Central memory CD8-positive, alpha-beta T cell (primary cell): Measurements from ENCODE around the gene NCEH1.
A peak's percentile ranks its signal among the peaks of the same experiment; 100 is the strongest.

ENCODE experiments used
- ATAC-seq: fragments of 150-1000 bp; cut with Tn5 transposase; replicated peaks from 2 replicates; pipeline ENCODE4 v1.10.0; 2022; ENCODE audit warnings: mild to moderate bottlenecking, moderate FRiP score, moderate number of reproducible peaks; ENCODE audit not compliant: poor library complexity, severe bottlenecking; ENCODE audit errors: extremely low read depth
- DNase-seq, 2 donors: peaks; one replicate each; pipeline ENCODE4 v3.0.0; 2021; ENCODE audit warnings: low spot score in 2 of 2
- H3K27ac Mint-ChIP-seq: one replicate; pipeline ENCODE4 v1.8.0; 2022; ENCODE audit warnings: low read depth, mild to moderate bottlenecking, moderate library complexity, mixed read lengths
- H3K27me3 Mint-ChIP-seq: one replicate; pipeline ENCODE4 v1.8.0; 2022; ENCODE audit warnings: mixed read lengths
- H3K36me3 Mint-ChIP-seq: one replicate; pipeline ENCODE4 v1.8.0; 2022; ENCODE audit warnings: mild to moderate bottlenecking, moderate library complexity, mixed read lengths; ENCODE audit not compliant: insufficient read depth
- H3K4me1 Mint-ChIP-seq: one replicate; pipeline ENCODE4 v1.8.0; 2022; ENCODE audit warnings: mixed read lengths
- H3K4me3 Mint-ChIP-seq: one replicate; pipeline ENCODE4 v1.8.0; 2022; ENCODE audit warnings: mild to moderate bottlenecking, moderate library complexity, mixed read lengths
- H3K9me3 Mint-ChIP-seq: one replicate; pipeline ENCODE4 v1.8.0; 2022; ENCODE audit warnings: mixed read lengths

NCEH1 gene

GRCh38 chr3:172622916-172623700 is 87.8 kb downstream of the NCEH1 start:
- ATAC-seq (peak; percentile 43), DNase-seq (no peak)
- Mint-ChIP-seq H3K36me3 (no peaks in the 10 kb centered on the region), H3K4me1 (no peaks in the 10 kb centered on the region), H3K9me3 (no peaks in the 10 kb centered on the region), H3K27ac (no peak overlapping the region), H3K4me3 (no peak overlapping the region), H3K27me3 (no peaks in the 10 kb centered on the region)

- H3K9me3 Mint-ChIP-seq: no peaks in the 10 kb centered on the region
These were observed 88.7 kb downstream of the NCEH1 start for GRCh38 chr3:172622156-172622555.

GRCh38 chr3:172617976-172618375 is 92.9 kb downstream of the NCEH1 start:
- H3K27me3 Mint-ChIP-seq: no peaks in the 10 kb centered on the region
- H3K4me1 Mint-ChIP-seq: peaks cover 9% of the 10 kb centered on the region
- no peak overlapping the region for H3K27ac Mint-ChIP-seq
- ATAC-seq (no peak), DNase-seq (no peak)
- H3K9me3 Mint-ChIP-seq: no peaks in the 10 kb centered on the region
- H3K36me3 Mint-ChIP-seq: peaks cover 2% of the 10 kb centered on the region
- H3K4me3 Mint-ChIP-seq: no peak overlapping the region

More at GRCh38 chr3:172622156-172622555, 88.7 kb downstream of the NCEH1 start:
- no peaks in the 10 kb centered on the region for H3K27me3 Mint-ChIP-seq
- DNase-seq (no peak), ATAC-seq (no peak)
- no peak overlapping the region for H3K27ac Mint-ChIP-seq
- H3K4me1 Mint-ChIP-seq: no peaks in the 10 kb centered on the region
- no peaks in the 10 kb centered on the region for H3K36me3 Mint-ChIP-seq
- no peak overlapping the region for H3K4me3 Mint-ChIP-seq

- Mint-ChIP-seq H3K4me3 (no peak overlapping the region), H3K27me3 (no peaks in the 10 kb centered on the region), H3K27ac (no peak overlapping the region), H3K36me3 (peaks cover 2% of the 10 kb centered on the region), H3K4me1 (peaks cover 9% of the 10 kb centered on the region), H3K9me3 (no peaks in the 10 kb centered on the region)
- DNase-seq: no peak
- no peak for ATAC-seq
These were observed 93.7 kb downstream of the NCEH1 start for GRCh38 chr3:172617013-172617706.

- Mint-ChIP-seq H3K4me3 (peak overlapping the region; percentile 10), H3K36me3 (peaks cover 2% of the 10 kb centered on the region), H3K27ac (no peak overlapping the region), H3K9me3 (peaks cover under 1% of the 10 kb centered on the region), H3K4me1 (peaks cover 9% of the 10 kb centered on the region), H3K27me3 (no peaks in the 10 kb centered on the region)
- ATAC-seq (no peak), DNase-seq (no peak)
These were observed 94.8 kb downstream of the NCEH1 start for GRCh38 chr3:172616031-172616461.

- H3K4me3 Mint-ChIP-seq: no peak overlapping the region
- peaks cover 6% of the 10 kb centered on the region for H3K9me3 Mint-ChIP-seq
- no peak for ATAC-seq
- no peaks in the 10 kb centered on the region for H3K27me3 Mint-ChIP-seq
- H3K27ac Mint-ChIP-seq: no peak overlapping the region
- H3K36me3 Mint-ChIP-seq: peaks cover 2% of the 10 kb centered on the region
- peaks cover 9% of the 10 kb centered on the region for H3K4me1 Mint-ChIP-seq
- DNase-seq: no peak
These were observed 95.6 kb downstream of the NCEH1 start for GRCh38 chr3:172615296-172615695.

GRCh38 chr3:172614340-172615274 is 96.3 kb downstream of the NCEH1 start:
- H3K4me3 Mint-ChIP-seq: no peak overlapping the region
- H3K4me1 Mint-ChIP-seq: peaks cover 9% of the 10 kb centered on the region
- H3K36me3 Mint-ChIP-seq: peaks cover 2% of the 10 kb centered on the region
- no peak overlapping the region for H3K27ac Mint-ChIP-seq
- no peaks in the 10 kb centered on the region for H3K27me3 Mint-ChIP-seq
- DNase-seq (no peak), ATAC-seq (no peak)
- peaks cover 6% of the 10 kb centered on the region for H3K9me3 Mint-ChIP-seq

GRCh38 chr3:172613845-172614244 is 97.0 kb downstream of the NCEH1 start:
- peaks cover 6% of the 10 kb centered on the region for H3K9me3 Mint-ChIP-seq
- no peak overlapping the region for H3K27ac Mint-ChIP-seq
- ATAC-seq (no peak), DNase-seq (no peak)
- H3K4me3 Mint-ChIP-seq: no peak overlapping the region
- no peaks in the 10 kb centered on the region for H3K27me3 Mint-ChIP-seq
- H3K36me3 Mint-ChIP-seq: peaks cover 2% of the 10 kb centered on the region
- H3K4me1 Mint-ChIP-seq: peaks cover 9% of the 10 kb centered on the region

- ATAC-seq (no peak), DNase-seq (no peak)
- H3K27ac Mint-ChIP-seq: no peak overlapping the region
- peaks cover 2% of the 10 kb centered on the region for H3K36me3 Mint-ChIP-seq
- no peaks in the 10 kb centered on the region for H3K27me3 Mint-ChIP-seq
- peaks cover 6% of the 10 kb centered on the region for H3K9me3 Mint-ChIP-seq
- no peak overlapping the region for H3K4me3 Mint-ChIP-seq
- peaks cover 9% of the 10 kb centered on the region for H3K4me1 Mint-ChIP-seq
These were observed 97.8 kb downstream of the NCEH1 start for GRCh38 chr3:172612871-172613678.

GRCh38 chr3:172609750-172610149 is 101.1 kb downstream of the NCEH1 start:
- Mint-ChIP-seq H3K9me3 (peaks cover 6% of the 10 kb centered on the region), H3K4me3 (no peak overlapping the region), H3K36me3 (no peaks in the 10 kb centered on the region), H3K27me3 (no peaks in the 10 kb centered on the region), H3K4me1 (no peaks in the 10 kb centered on the region), H3K27ac (no peak overlapping the region)
- ATAC-seq: no peak
- no peak for DNase-seq

- H3K36me3 Mint-ChIP-seq: no peaks in the 10 kb centered on the region
- no peak overlapping the region for H3K27ac Mint-ChIP-seq
- no peaks in the 10 kb centered on the region for H3K4me1 Mint-ChIP-seq
- no peaks in the 10 kb centered on the region for H3K27me3 Mint-ChIP-seq
- no peak overlapping the region for H3K4me3 Mint-ChIP-seq
- DNase-seq (no peak), ATAC-seq (no peak)
- H3K9me3 Mint-ChIP-seq: peaks cover 6% of the 10 kb centered on the region
These were observed 102.3 kb downstream of the NCEH1 start for GRCh38 chr3:172608575-172608974.
